OCI-LY3 (cell line): ENCODE results near the gene CUX1.
A peak's percentile ranks its signal among the peaks of the same experiment; 100 is the strongest.

Experiments used
- CTCF ChIP-seq: fragments of 200-600, 300-600 bp; sonication (generic); IDR thresholded peaks from 2 replicates; pipeline ENCODE4 v1.5.1; 2014; ENCODE audit warnings: antibody characterized with exemption, low read length, low read depth
- EZH2phosphoT487 ChIP-seq: fragments of 200-600 bp; shearing (Covaris generic); IDR thresholded peaks from 2 replicates; pipeline ENCODE4 v1.6.1; 2018; ENCODE audit warnings: antibody characterized with exemption, mixed run types, low read depth

GRCh38 chr7:101990811-101991418 lies 173.5 kb downstream of the CUX1 start:
- TF ChIP-seq CTCF (peak; percentile 17), EZH2phosphoT487 (no peak)
